B cell (primary cell): Measurements from ENCODE around the gene ANTXR1. TPM values are rescaled to one million over a fixed set of nuclear protein-coding genes. Genes with fewer than 3 reads are reported as not detected.

Experiments
- ATAC-seq: fragments of 200-7000 bp; cut with Tn5 transposase; one replicate; pipeline ENCODE4 v1.10.0; 2021; ENCODE audit warnings: low read depth, mild to moderate bottlenecking, moderate number of reproducible peaks, moderate library complexity
- CTCF ChIA-PET: fragments of 350-600 bp; sonication (Branson Sonifier 250); formaldehyde crosslinking; loops from one replicate; lab custom pipeline; 2021; ENCODE audit warnings: antibody characterized with exemption, inconsistent platforms; lab: Charles Lee
- POLR2A ChIA-PET: fragments of 350-600 bp; sonication (Branson Sonifier 250); formaldehyde crosslinking; loops from one replicate; lab custom pipeline; 2021; ENCODE audit warnings: antibody characterized with exemption; lab: Charles Lee
- DNase-seq: peaks from one replicate; pipeline ENCODE4 v3.0.0; 2013
- H2AFZ ChIP-seq: 2 replicates; pipeline ENCODE4 v1.6.1; 2012; ENCODE audit warnings: mild to moderate bottlenecking, low read depth, low read length; ENCODE audit not compliant: insufficient read depth, poor library complexity, severe bottlenecking
- H3K27ac ChIP-seq, 2 donors: 1 replicate in 1 of 2; 2 replicates in 1 of 2; pipeline ENCODE4 v1.5.1; 2012 to 2013; ENCODE audit warnings: low read length in 2 of 2, mild to moderate bottlenecking in 2 of 2, moderate library complexity in 1 of 2
- H3K27me3 ChIP-seq, 4 experiments: fragments of 200-600 bp in 1 of 4; sonication (generic) in 1 of 4; replicated peaks in 1 of 4; 1 replicate in 2 of 4; 2 replicates in 2 of 4; pipeline versions ENCODE4 v1.6.1 to v1.7.0; 2013 to 2016; ENCODE audit warnings: low read length in 3 of 4, mild to moderate bottlenecking in 2 of 4, mixed read lengths in 1 of 4, moderate library complexity in 1 of 4; ENCODE audit not compliant: insufficient read depth in 4 of 4, control insufficient read depth in 3 of 4; ENCODE audit errors: control extremely low read depth in 1 of 4
- H3K36me3 ChIP-seq, 2 experiments: replicated peaks in 1 of 2; 1 replicate in 1 of 2; 2 replicates in 1 of 2; pipeline versions ENCODE4 v1.6.1 to v1.7.1; 2013; ENCODE audit warnings: low read length in 1 of 2; ENCODE audit not compliant: insufficient read depth in 2 of 2, control insufficient read depth in 1 of 2; ENCODE audit errors: control extremely low read depth in 1 of 2, extremely low read depth in 1 of 2
- H3K4me1 ChIP-seq, 2 donors: fragments of 200-600 bp in 1 of 2; sonication (generic) in 1 of 2; 1 replicate in 1 of 2; 2 replicates in 1 of 2; pipeline versions ENCODE4 v1.5.1 to v1.6.1; 2013 to 2017; ENCODE audit warnings: low read length in 2 of 2; ENCODE audit not compliant: control insufficient read depth in 2 of 2, insufficient read depth in 2 of 2
- H3K4me2 ChIP-seq: replicated peaks from 2 replicates; pipeline ENCODE3; 2012; ENCODE audit warnings: mild to moderate bottlenecking, low read depth, low read length; ENCODE audit not compliant: poor library complexity, severe bottlenecking
- H3K4me3 ChIP-seq, 5 experiments: fragments of 200-600 bp in 1 of 5; sonication (generic) in 1 of 5; 1 replicate in 3 of 5; 2 replicates in 2 of 5; pipeline versions ENCODE4 v1.5.1 to v1.7.0; 2011 to 2016; ENCODE audit warnings: low read length in 4 of 5, mild to moderate bottlenecking in 4 of 5, low read depth in 2 of 5, control low read depth in 1 of 5, moderate library complexity in 1 of 5; ENCODE audit not compliant: insufficient read depth in 1 of 5; ENCODE audit errors: control extremely low read depth in 1 of 5, extremely low read depth in 1 of 5
- H3K79me2 ChIP-seq: fragments of 200-600 bp; sonication (generic); one replicate; pipeline ENCODE4 v1.6.0; 2016; ENCODE audit warnings: low read length; ENCODE audit not compliant: control insufficient read depth, insufficient read depth
- H3K9ac ChIP-seq: fragments of 200-600 bp; sonication (generic); 2 replicates; pipeline ENCODE4 v1.6.1; 2017; ENCODE audit warnings: mild to moderate bottlenecking, low read length, moderate library complexity
- H3K9me3 ChIP-seq, 3 donors: one replicate each; pipeline versions ENCODE4 v1.6.1 to v1.7.1; 2013; ENCODE audit warnings: low read length in 2 of 3; ENCODE audit not compliant: control insufficient read depth in 2 of 3, insufficient read depth in 1 of 3; ENCODE audit errors: control extremely low read depth in 1 of 3
- H4K20me1 ChIP-seq: 2 replicates; pipeline ENCODE4 v1.6.0; 2012; ENCODE audit warnings: mild to moderate bottlenecking, low read length; ENCODE audit not compliant: insufficient read depth, control insufficient read depth, poor library complexity, severe bottlenecking
- H3K27ac Mint-ChIP-seq: one replicate; pipeline ENCODE4 v1.8.0; 2021; ENCODE audit warnings: mixed read lengths
- H3K27me3 Mint-ChIP-seq: one replicate; pipeline ENCODE4 v1.8.0; 2021; ENCODE audit warnings: mixed read lengths
- H3K4me1 Mint-ChIP-seq: one replicate; pipeline ENCODE4 v1.8.0; 2021; ENCODE audit warnings: mixed read lengths
- H3K4me3 Mint-ChIP-seq: one replicate; pipeline ENCODE4 v1.8.0; 2021; ENCODE audit warnings: mixed read lengths
- H3K9me3 Mint-ChIP-seq: one replicate; pipeline ENCODE4 v1.8.0; 2022; ENCODE audit warnings: mixed read lengths; ENCODE audit not compliant: insufficient read depth
- CTCF ChIP-seq: fragments of 200-600 bp; IDR thresholded peaks from one replicate; pipeline ENCODE4 v1.8.0; 2022; ENCODE audit warnings: antibody characterized with exemption, mild to moderate bottlenecking
- EZH2 ChIP-seq: IDR thresholded peaks from 2 replicates; pipeline ENCODE4 v1.6.1; 2012; ENCODE audit warnings: borderline replicate concordance, low read depth, mild to moderate bottlenecking, moderate library complexity, low read length; ENCODE audit not compliant: insufficient read depth, poor library complexity, severe bottlenecking
- WGBS: methylation state at CpG from one replicate; pipeline ENCODE4 v1.1.5; 2013; ENCODE audit warnings: missing lambda C conversion rate; ENCODE audit not compliant: insufficient coverage; 5-methylcytosine and 5-hydroxymethylcytosine counted together
- intact Hi-C: fragments of 100-400 bp; cut with micrococcal nuclease; formaldehyde crosslinking; loops from one replicate; pipeline ENCODE4 v1.10.0; 2022
- polyA plus RNA-seq: library from polyadenylated mRNA; depleted of rRNA; stranded (reverse); fragments of >200 nt; gene quantifications from 2 replicates; pipeline ENCODE4 v1.2.3, GENCODE V29; 2012
- total RNA-seq, 2 donors: library from RNA; stranded (reverse); fragments of 120-200 nt in 1 of 2; gene quantifications; 1 replicate in 1 of 2; 2 replicates in 1 of 2; pipeline versions ENCODE4 v1.2.3 to v1.2.4, GENCODE V29; 2013 to 2022

Gene ANTXR1
- total and polyA plus RNA-seq, 2 donors (not counting 1 experiment from before 2014, with no cell fraction given) = not detected

- Mint-ChIP-seq H3K4me3 (no peak overlapping the region), H3K4me1 (peaks cover 12% of the 10 kb centered on the region), H3K27ac (no peak overlapping the region), H3K27me3 (peaks cover 52% of the 10 kb centered on the region), H3K9me3 (no peaks in the 10 kb centered on the region)
- intact Hi-C loops = no loop called here
- DNase-seq (no peak), ATAC-seq (no peak)
- H4K20me1 ChIP-seq = no peaks in the 10 kb centered on the region
- no peaks in the 10 kb centered on the region for H3K36me3 ChIP-seq
- H3K4me2 ChIP-seq = no peak overlapping the region
- H3K27me3 ChIP-seq = peaks cover 0 to 40% (median 32%) of the 10 kb centered on the region in 4 experiments
- no CpG with 5 or more reads among the region's 3 CpGs for WGBS
- CTCF ChIA-PET = no interaction called here
- no peaks in the 10 kb centered on the region for H3K79me2 ChIP-seq
- H3K9ac ChIP-seq = no peak overlapping the region
- H3K4me3 ChIP-seq = no peak overlapping the region
- no peak overlapping the region for H2AFZ ChIP-seq
- H3K9me3 ChIP-seq = no peaks in the 10 kb centered on the region
- POLR2A ChIA-PET = no interaction called here
- H3K4me1 ChIP-seq = peaks cover 14 to 15% of the 10 kb centered on the region in 2 donors
- H3K27ac ChIP-seq = no peak overlapping the region
- TF ChIP-seq EZH2 (no peak), CTCF (no peak)
Observed at GRCh38 chr2:69017835-69018234, 4.9 kb downstream of the ANTXR1 start.

- DNase-seq (no peak), ATAC-seq (no peak)
- peaks cover 46% of the 10 kb centered on the region for H3K27me3 Mint-ChIP-seq
- H3K36me3 ChIP-seq = no peaks in the 10 kb centered on the region
- H3K9me3 ChIP-seq = no peaks in the 10 kb centered on the region
- H2AFZ ChIP-seq = no peak overlapping the region
- H3K27ac Mint-ChIP-seq = no peak overlapping the region
- peaks cover 7% of the 10 kb centered on the region for H3K4me1 Mint-ChIP-seq
- no peak overlapping the region for H3K4me3 Mint-ChIP-seq
- H3K9ac ChIP-seq = no peak overlapping the region
- H3K79me2 ChIP-seq = no peaks in the 10 kb centered on the region
- ChIA-PET POLR2A (no interaction called here), CTCF (no interaction called here)
- peaks cover 7% of the 10 kb centered on the region in 2 donors for H3K4me1 ChIP-seq
- no peaks in the 10 kb centered on the region for H4K20me1 ChIP-seq
- peaks cover 0 to 39% (median 27%) of the 10 kb centered on the region in 4 experiments for H3K27me3 ChIP-seq
- no peak overlapping the region for H3K4me2 ChIP-seq
- no peaks in the 10 kb centered on the region for H3K9me3 Mint-ChIP-seq
- TF ChIP-seq CTCF (no peak), EZH2 (no peak)
- H3K4me3 ChIP-seq = no peak overlapping the region
- WGBS = 71% methylated on average over 1 of the region's 4 CpGs
- intact Hi-C loops = no loop called here
- no peak overlapping the region for H3K27ac ChIP-seq
Observed at GRCh38 chr2:69018678-69019095, 5.7 kb downstream of the ANTXR1 start.
